GM19238 (cell line): ENCODE results near the gene PHETA2.

ENCODE experiments used
- DNase-seq: peaks from one replicate; pipeline ENCODE4 v3.0.0; 2011; ENCODE audit warnings: low spot score; ENCODE audit not compliant: insufficient read length

PHETA2 gene

GRCh38 chr22:42074132-42074811 lies at the start of gene PHETA2:
PHETA2 (plus strand) TSS chr22:42074248; CDS start chr22:42077294, 3,046 bp downstream.
- no peak for DNase-seq

GRCh38 chr22:42025421-42025820 lies 48.6 kb upstream of the PHETA2 start:
- no peak for DNase-seq

GRCh38 chr22:42026705-42027104 lies 47.3 kb upstream of the PHETA2 start:
- no peak for DNase-seq

- no peak for DNase-seq
Observed at GRCh38 chr22:42033263-42034181, 40.5 kb upstream of the PHETA2 start.

- DNase-seq, result no peak
Observed at GRCh38 chr22:42035256-42035655, 38.8 kb upstream of the PHETA2 start.

- DNase-seq, result no peak
Observed at GRCh38 chr22:42039271-42039670, 34.8 kb upstream of the PHETA2 start.

GRCh38 chr22:42041784-42042183 lies 32.3 kb upstream of the PHETA2 start:
- DNase-seq, result no peak

GRCh38 chr22:42050641-42051180 lies 23.3 kb upstream of the PHETA2 start:
- DNase-seq, result no peak

GRCh38 chr22:42052765-42053164 lies 21.3 kb upstream of the PHETA2 start:
- no peak for DNase-seq

- no peak for DNase-seq
Observed at GRCh38 chr22:42056757-42057511, 17.1 kb upstream of the PHETA2 start.

GRCh38 chr22:42060489-42060888 lies 13.6 kb upstream of the PHETA2 start:
- no peak for DNase-seq

- no peak for DNase-seq
Observed at GRCh38 chr22:42061041-42061440, 13.0 kb upstream of the PHETA2 start.

GRCh38 chr22:42062506-42063170 lies 11.4 kb upstream of the PHETA2 start:
- DNase-seq, result no peak

GRCh38 chr22:42064629-42065028 lies 9.4 kb upstream of the PHETA2 start:
- DNase-seq, result no peak

- DNase-seq, result no peak
Observed at GRCh38 chr22:42065438-42066125, 8.5 kb upstream of the PHETA2 start.

GRCh38 chr22:42066126-42066761 lies 7.8 kb upstream of the PHETA2 start:
- no peak for DNase-seq

- no peak for DNase-seq
Observed at GRCh38 chr22:42066937-42067336, 7.1 kb upstream of the PHETA2 start.

GRCh38 chr22:42067671-42068251 lies 6.3 kb upstream of the PHETA2 start:
- no peak for DNase-seq

- DNase-seq, result no peak
Observed at GRCh38 chr22:42068291-42068690, 5.8 kb upstream of the PHETA2 start.
